NCI-H1105 treated with DMSO at 0.1 percent for 48 hours (cell line): ENCODE measurements around the gene KARS1.
"Not testable (repeated sequence)": the region's sequence is repeated elsewhere in the genome, so short reads cannot be mapped to it uniquely, and the experiment has no call there.

Source experiments
- DNase-seq: peaks from one replicate; lab custom pipeline; 2025; lab: John Stamatoyannopoulos, UW

Gene KARS1

GRCh38 chr16:75624921-75625334, 22.5 kb downstream of the KARS1 start:
- DNase-seq, result no peak

- peak; percentile 89 for DNase-seq
Measured at GRCh38 chr16:75622761-75623605, 24.5 kb downstream of the KARS1 start, which contains the start of gene ADAT1. TSS of gene ADAT1 (minus strand) at chr16:75623281. CDS start at chr16:75620799, 2,482 bp downstream.

DNA sequence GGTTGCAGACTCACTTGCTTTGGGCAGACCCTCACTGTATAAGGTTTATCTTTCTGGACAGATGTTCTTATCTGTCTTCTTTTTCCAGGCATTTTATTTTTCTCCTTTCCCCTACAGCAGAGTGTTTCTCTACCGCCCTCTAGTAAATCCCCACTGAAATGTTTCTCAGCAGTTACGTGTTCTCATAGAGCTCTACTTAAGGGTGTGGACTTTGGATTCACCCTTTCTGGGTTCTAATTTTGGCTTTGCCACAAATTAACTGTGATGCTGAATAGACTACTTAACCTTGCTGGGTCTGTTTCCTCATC, 26.3 kb downstream of the KARS1 start:
- no peak for DNase-seq

GRCh38 chr16:75620326-75621169, 26.9 kb downstream of the KARS1 start:
- no peak for DNase-seq

DNA sequence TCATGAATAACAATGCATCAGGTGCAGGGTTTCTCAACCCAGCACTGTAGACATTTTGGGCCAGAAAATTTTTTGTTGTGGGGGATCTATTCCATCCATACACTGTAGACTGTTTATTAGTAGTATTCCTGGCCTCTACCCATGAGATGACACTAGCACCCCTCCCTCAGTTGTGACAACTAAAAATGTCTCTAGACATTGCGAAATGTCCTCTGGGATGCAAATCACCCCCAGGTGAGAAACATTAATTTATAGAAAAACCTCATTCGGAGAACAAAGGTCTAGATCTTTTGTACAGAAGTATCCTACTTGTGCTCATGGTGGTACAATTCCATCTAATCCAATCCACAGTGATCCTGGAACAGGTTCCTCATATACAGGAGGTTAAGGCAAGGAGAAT, 28.7 kb downstream of the KARS1 start:
- no peak for DNase-seq

DNA sequence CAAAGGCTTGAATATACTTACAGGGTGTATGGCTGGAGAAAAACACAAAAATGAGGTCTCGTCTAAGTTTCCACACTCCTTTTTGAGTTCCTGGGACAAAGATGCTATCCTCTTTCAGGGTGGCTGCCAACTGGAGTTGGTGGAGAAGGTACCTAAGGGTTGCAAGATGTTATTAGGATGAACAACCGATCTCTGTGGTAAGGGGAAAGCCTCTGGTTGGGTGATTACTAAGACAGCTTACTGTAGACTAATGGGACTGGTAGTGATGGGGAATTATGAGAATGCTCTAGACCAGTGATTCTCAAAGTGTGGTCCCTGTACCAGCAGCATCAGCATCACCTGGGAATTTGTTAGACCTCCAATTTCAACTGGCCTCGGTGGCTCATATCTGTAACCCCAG, 30.3 kb downstream of the KARS1 start:
- no peak for DNase-seq

DNA sequence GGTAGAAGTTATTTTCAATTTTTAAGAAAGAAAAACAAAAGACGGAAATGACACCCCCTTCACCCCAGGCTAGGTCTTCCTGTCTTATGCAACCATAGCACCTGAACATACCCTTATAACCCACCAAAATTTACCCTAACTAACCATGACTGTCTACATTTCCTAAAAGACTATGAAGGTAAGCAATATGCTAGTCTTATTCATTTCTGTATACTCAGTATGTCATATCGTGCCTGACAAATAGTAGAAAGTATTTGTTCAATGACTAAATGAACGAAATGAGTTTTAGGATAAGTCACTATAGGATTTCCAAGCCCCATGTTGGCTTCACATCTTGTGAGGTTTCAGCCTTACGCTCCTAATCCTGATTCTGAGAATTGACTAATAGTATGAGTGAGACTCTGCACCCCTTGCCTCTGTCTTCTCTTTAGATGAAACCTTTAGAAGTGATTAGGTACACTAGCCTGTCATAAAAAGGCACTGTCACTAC, 30.9 kb downstream of the KARS1 start:
- no peak for DNase-seq

GRCh38 chr16:75615619-75616018, 31.8 kb downstream of the KARS1 start:
- no peak for DNase-seq

- DNase-seq, result no peak
Measured at GRCh38 chr16:75614066-75614897, 33.2 kb downstream of the KARS1 start.

DNA sequence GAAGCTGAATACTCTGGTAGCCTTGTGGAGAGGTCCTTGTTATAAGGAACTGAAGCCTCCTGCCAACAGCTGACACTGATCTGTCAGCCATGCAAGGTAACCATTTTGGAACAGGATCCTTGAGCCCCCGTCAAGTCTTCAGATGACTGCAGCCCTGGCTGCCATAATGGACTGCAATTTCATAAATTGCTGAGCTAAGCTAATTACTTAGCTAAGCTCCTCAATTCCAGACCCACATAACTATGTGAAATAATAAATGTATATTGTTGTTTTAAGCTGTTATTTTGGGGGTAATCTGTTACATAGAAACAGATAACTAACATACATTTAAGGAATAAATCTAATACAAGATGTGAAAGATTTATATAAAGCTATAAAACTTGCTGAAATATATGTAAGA, 41.0 kb downstream of the KARS1 start:
- no peak for DNase-seq

GRCh38 chr16:75603241-75603640, 44.2 kb downstream of the KARS1 start:
- no peak for DNase-seq

DNA sequence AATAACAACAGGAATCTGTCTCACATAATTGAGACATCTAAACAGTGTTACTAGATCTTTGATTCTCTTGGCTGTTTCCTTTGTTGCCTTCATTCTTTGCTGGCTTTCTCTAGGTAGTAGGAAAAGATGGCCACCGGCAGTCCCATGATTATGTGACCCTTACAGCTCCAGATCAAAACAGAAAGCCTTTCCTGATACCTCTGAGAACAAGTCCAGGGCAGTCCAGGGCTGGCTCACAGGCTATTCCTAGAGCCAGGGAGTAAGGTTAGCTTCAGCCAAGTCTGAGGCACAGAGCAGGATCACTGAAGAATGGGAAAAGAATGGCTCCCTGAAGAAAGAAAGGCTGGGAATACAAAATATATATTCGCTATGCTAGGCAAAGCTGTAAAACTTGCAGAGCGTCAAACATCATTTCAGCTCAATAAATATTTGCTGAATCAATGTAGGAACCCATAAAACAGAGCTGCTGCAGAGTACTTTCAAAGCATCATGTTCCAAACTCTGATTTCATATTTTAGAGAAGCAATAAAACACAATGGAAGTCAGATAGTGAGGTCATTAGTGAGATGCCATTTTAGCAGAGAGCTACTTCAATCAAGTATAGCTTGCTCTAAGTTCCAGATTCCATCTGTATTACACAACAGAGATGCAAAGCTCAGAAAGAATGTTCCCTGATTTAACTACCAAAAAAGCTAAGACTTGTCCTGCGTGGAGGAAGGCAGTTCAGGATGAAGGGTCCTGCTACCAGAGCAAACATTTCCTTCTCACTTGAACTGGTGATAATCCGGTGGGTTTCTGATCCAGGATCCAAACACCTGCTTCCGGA, 47.8 kb downstream of the KARS1 start:
- DNase-seq, result no peak

GRCh38 chr16:75593825-75594820, 53.3 kb downstream of the KARS1 start:
- no peak for DNase-seq

DNA sequence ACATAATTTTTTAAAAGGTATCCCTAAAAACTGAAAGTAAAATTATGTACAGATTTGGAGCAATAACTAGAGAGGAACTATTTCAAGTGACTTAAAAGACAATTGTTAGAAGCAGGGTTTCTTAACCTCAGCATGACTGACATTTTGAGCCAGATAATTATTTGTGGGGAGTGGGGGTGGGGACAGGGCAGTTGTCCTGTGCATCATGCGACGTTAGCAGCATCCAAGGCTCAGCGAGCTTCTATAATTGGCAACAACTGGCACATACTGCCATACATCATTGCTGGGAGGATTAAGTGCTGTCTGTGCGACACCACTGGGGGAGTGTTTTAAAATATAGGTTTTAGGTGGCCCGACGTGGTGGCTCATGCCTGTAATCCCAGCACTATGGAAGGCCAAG, 54.2 kb downstream of the KARS1 start:
- no peak for DNase-seq

DNA sequence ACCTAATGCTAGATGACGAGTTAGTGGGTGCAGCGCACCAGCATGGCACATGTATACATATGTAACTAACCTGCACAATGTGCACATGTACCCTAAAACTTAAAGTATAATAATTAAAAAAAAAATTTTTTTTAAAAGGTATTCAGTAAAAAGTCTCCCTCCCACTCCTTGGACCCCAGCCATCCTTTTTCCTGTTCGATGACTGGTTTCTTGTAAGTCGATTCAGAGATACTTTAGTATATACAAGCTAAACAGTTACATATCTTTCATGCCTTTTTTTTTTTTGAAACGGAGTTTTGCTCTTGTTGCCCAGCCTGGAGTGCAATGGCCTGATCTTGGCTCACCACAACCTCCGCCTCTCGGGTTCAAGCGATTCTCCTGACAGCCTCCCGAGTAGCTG, 55.5 kb downstream of the KARS1 start:
- not testable (repeated sequence) for DNase-seq

GRCh38 chr16:75590920-75591843, 56.3 kb downstream of the KARS1 start:
- no peak for DNase-seq

DNA sequence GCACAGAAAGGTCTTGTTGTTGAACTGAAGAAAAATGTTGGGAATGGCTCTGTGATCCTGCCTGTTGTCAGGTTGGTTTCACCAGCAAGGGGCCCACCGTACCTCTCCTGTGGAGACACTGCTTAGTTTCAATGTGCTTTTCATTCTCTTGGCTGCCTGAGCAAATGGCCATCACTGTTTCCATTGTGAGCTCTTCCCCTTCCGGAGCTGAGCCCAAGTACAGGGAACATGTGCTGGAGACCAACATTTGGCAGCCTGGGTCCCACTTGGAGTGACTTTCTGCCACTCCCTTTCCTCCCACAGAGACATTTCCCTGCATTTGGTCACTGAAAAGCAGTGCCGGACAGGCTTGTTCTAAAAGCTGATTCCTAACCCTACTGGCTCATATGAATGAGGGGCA, 58.2 kb downstream of the KARS1 start:
- DNase-seq, result no peak

GRCh38 chr16:75588716-75589115, 58.7 kb downstream of the KARS1 start:
- DNase-seq, result no peak

GRCh38 chr16:75584108-75584507, 63.4 kb downstream of the KARS1 start:
- no peak for DNase-seq
